GM10847 (cell line): ENCODE measurements around the gene FUNDC2.

ENCODE experiments used
- POLR2A ChIP-seq: IDR thresholded peaks from 2 replicates; pipeline ENCODE4 v1.6.1; 2011; ENCODE audit not compliant: insufficient read length; ENCODE audit errors: extremely low read depth

FUNDC2 gene, protein sequence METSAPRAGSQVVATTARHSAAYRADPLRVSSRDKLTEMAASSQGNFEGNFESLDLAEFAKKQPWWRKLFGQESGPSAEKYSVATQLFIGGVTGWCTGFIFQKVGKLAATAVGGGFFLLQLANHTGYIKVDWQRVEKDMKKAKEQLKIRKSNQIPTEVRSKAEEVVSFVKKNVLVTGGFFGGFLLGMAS

DNA sequence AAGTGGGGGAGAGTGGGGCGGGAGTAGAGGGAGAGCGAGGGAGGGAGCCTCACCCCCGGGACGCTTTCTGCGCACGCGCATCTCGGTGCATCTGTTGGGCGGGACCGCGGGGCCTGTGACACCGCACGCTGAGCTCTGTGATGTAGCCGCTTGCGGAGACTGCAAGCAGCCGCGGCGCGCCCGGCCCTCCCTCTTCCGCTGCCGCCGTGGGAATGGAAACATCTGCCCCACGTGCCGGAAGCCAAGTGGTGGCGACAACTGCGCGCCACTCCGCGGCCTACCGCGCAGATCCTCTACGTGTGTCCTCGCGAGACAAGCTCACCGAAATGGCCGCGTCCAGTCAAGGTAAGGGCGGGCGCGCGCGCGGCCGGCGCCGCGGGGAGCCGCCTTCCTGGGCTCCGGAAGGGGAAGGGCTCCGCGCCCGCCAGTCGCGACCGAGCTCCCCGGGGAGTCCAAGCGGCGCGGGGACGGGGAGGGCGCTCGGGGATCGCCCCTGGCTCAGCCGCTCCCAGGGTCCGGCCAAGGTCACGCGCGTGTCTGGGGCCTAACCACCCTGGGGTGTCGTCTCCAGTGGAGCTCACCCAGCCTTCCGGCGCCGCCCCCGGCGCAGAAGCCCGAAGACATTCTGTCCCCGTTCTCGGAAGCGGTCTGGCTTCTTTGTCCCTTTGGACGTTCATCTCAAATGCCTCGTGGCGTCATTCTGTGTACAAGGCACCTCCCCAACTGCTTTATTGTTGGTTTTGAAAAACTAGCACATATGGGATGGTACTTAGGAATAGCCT, at the start of gene FUNDC2:
Gene FUNDC2 (plus strand): TSS at position 118 of the 782 bp plus-strand sequence. CDS start 95 bp downstream, at position 213.
- TF ChIP-seq POLR2A, result peak; percentile 17

DNA sequence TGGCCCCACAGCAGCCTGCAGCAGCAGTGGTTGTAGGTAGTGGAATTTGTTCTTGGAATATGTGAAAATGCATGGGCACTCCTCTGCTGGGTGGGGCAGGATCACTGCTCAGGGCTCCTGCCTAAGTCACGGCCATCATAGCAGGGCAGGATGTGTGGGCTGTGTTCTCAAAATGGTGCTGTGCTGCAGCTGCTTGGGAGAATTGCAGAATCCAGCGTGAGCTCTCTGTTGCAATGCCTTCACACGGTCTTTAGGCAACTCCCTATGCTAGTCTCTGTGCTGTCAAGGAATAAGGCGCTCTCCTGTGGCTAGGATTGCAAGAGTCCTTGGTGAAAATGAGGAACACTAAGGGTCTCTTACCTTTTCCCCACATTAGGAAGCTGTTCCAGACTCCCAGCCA, 47.0 kb upstream of the FUNDC2 start:
- no peak for TF ChIP-seq POLR2A

DNA sequence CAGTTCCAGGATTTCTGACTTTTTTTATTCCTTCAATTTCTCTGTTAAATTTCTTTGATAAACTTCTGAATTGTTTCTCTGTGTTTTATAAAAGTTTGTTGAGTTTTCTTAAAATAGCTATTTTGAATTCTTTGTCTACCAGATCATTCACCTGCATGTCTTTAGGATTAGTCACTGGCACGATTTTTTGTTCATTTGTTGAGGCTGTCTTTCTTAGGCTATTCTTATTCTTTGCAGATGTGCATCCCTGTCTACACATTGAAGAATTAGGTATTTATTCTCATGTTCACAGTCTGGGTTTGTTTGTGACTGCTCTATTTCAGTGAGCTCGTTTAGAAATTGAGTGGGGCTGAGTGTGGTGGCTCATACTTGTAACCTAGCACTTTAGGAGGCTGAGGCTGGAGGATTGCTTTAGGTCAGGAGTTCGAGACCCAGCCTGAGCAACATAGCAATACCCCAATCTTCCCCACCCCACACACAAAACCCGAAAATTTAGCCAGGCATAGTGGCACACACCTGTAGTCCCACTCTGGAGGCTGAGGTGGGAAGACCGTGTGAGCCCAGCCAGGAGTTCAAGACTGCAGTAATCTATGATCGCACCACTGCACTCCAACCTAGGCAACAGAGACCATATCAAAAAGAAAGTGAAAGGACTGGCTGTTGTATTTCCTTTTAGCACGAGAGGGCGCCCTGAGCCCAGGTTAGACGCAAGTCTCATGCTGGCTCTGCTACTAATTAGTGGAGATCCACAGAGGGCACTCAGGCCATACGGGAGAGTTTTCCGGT, 46.1 kb upstream of the FUNDC2 start:
- TF ChIP-seq POLR2A, result no peak

DNA sequence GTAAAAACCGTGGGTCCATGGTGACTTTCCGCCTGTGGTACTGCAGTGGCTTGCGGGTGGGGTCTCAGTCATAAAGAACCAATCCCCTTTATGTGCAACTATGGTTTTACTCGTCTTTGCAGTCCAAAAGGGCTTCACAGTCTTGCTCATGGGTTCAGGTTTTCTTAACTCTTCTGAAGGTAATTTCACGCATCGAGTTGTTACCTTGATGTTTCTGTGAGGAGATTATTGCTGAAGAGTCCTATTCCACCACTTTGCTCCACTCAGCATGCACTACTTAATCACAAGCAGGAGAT, 45.6 kb upstream of the FUNDC2 start:
- TF ChIP-seq POLR2A, result no peak

DNA sequence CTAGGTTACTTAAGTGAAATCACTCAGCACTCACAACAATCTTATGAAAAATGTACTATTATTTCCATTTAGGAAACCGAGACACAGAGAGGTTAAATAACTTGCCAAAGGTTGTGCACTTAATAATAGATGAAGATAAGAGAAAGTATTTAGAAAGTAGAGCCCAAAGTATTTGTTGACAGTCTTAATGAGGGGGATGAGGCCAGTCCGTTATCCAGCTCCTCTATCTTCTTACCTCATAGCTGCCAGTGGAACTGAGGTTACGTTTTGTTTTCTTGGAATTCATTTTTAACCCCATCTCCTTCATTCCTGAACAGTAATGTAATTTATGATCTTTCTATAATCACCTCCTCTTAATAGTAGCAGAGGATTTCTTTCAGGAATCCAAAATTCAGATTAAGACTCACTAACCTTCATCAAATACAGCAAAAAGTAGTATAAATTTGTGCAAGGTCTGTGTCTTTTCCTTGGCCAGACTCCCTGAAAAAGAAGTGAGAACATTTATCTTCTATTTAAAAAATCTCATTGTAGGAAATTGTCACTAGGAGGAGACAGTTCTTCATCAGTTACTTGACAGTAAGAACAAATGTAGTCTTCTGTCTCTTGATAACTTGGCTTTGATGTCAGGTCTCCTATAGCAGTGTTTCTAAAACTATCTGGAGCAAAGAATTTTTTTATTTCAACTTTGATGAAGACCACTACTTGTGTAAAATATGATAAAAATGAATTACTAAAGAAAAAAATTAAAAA, 39.6 kb upstream of the FUNDC2 start:
- TF ChIP-seq POLR2A, result no peak

DNA sequence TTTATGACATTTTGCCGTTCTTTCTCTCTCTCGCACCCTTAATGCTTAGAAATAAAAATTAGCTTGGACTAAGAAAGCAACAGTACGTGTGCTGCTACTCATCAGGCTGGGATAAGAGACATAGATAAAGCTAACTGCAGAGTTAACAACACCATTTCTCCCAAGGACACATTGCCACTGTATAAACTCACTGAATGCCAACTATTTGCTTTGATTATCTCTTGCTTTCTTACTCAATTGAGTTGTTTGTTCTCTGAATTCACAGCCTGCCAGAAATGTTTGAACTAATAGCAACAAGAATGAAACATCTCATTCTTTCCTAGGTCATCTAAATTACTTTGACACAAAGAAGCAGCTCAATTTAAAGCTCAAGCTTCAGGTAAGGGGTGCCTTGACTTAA, 38.7 kb upstream of the FUNDC2 start:
- no peak for TF ChIP-seq POLR2A

DNA sequence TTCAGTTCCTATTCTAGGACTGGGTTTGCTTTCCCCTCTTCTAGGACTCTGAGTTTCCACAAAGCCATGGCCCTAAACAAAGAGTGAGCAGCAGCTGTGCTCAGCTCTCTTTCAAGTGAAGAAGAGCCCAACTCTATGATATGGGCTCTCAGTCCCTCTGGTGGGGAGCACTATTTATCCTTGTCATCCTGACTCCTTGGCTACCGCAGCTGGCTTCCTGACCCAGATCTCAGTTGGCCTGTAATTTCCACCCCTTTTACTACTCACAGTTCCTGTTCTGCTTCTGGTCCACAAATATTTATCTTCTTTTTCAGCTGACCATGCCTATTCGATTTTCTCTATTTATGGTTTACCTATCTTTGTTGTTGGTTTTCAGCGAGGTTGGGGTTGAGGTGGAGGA, 37.9 kb upstream of the FUNDC2 start:
- no peak for TF ChIP-seq POLR2A

DNA sequence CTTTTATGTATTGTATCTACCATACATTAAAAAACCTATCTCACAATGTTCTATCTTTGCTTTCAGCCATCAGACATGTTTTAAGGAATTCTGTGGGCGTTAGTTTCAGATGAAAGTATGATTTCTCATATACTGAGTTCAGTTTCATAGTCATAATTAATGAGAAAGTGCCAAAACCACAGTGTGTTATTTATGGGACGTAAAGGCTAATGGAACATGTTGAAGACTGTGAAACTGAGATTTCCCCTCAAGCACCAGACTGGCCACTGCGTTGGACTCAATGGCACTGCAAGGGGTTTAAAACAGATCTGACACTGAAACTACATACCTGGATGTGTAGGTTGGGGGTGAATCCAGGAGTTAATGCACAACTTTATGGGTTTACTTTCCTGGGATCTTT, 36.1 kb upstream of the FUNDC2 start:
- TF ChIP-seq POLR2A, result no peak

DNA sequence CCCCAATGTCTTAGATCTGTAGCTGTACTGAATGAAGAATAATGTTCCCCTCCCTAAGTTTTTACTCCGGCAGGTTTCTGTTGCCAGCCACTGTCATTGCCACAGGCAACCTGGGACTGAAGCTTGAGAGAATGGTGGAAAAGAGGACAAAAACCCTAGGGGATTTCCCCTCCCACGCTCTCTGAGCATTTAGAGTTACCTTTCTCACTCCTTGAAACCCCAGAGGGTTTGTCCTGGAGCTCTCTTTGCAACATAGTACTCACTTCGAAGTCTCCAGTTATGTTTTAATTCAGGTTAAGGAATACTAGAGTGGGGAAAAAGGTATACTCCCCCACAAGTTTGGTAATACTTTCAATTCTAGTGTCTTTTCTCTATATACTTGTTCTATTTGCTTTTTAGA, 35.6 kb upstream of the FUNDC2 start:
- no peak for TF ChIP-seq POLR2A

DNA sequence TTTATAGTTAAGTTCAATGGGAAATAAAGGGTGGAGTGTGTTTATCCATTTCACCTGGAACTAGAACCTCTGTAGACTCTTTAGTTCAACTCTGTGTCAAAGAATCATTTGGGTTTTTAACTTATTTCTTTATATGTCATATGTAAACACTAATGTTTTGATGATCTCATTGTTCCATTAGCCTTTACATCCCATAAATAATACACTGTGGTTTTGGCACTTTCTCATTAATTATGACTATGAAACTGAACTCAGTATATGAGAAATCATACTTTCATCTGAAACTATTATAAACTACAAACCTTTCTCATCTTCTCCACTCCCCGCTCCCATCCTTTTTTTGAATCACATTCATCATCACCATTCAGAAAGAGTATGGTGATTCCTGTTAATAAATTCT, 35.2 kb upstream of the FUNDC2 start:
- TF ChIP-seq POLR2A, result no peak

DNA sequence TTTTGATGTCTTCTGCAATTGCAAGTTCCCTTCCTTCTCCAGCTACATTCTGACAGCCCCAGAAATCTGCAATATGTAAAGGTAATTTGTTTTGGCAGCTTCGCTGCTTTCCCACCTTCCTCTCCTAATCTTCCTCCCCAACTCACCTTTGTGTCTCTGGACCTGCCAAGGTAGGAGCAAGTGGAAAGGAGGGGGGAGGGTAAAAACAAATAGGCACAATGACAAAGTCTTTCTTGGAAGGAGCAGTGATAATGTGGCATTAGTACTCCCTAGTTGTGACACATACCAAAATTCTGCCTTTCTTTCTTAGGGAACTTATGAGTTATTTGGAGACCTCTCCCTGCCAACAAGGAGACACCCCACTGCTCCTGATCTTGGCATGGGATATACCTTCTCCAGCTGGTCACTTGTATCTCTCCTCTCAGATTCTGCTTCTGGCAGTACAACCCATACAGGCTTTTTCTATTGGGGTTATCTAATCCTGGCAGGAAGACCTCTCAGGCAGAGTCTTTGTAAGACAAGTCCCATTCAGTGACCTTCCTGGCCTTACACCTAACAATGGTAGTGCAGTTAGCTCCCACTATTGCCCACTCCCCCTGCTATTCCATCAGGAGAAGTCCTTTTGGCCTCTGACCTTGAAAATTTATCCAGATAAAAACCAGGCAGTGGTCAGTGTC, 28.3 kb upstream of the FUNDC2 start:
- TF ChIP-seq POLR2A, result no peak

DNA sequence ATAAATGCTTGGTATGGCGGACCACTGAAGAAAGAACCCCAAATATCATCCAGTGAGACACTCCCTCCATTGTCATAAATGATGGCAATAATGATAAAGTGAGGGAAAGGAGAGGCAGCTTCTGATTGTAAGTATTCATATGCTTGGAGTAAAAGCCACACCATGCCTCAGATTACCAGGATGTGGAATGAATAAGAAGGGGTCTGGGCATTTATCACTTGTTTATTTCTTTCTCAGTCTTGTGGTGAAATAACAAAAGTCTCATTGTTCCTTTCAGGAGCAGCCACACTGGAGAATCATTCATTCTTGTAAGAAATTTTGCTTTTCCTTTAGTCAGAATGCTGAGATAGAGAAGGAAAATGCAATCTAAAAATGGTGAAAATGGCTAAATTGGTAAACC, 25.8 kb upstream of the FUNDC2 start:
- no peak for TF ChIP-seq POLR2A

DNA sequence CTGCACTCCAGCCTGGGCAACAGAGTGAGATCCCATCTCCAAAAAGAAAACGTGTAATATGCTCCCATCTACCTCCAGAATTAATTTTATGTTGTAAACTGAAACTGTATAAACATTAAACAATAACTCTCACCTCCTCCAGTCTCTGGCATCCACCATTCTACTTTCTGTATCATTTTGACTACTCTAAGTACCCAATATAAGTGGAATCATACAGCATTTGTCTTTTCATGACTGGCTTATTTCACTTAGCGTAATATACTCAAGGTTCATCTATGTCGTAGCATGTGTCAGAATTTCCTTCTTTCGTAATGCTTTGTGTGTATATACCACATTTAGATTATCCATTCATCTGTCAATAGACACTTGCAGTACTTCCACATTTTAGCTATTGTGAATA, 24.8 kb upstream of the FUNDC2 start:
- no peak for TF ChIP-seq POLR2A

DNA sequence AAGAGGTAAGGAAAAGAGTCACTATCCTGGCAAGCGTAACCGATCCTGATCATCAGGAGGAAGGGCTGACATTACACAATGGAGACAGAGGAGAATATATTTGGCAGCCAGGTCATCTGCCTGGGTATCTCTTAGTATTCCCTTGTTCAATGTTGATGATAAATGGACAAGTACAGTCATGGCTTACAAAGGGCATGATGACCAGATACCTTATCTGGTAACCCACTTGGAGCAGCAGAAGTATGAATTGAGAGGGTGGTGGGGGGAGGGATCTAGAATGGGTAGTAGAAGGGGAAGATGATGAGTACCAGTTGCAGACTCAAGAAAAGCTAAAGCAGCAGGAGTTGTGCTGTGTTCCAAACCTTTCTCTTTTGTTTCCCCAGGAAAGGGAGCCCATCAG, 21.5 kb upstream of the FUNDC2 start:
- no peak for TF ChIP-seq POLR2A

DNA sequence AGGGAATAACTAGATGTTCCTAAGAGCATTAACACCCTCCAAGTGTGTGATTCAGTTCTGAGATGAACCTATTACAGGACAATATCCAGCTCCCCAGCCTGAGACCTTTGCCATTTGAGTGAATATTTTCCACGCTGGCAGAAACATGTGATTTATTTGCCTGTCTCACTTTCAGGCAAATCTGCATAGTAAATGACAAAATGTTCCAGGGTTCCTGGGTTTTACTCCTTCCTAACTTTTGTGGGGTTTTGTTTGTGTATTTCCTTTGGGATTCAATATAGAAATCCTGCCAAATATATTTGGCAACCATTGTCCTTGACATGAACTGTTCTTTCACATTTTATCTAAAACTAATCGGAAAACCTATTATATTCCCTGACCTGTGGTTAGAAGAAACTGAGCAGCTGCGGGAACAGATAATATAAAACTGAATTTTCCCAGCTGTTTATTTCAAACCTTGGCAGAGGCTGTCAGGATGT, 16.6 kb upstream of the FUNDC2 start:
- no peak for TF ChIP-seq POLR2A

DNA sequence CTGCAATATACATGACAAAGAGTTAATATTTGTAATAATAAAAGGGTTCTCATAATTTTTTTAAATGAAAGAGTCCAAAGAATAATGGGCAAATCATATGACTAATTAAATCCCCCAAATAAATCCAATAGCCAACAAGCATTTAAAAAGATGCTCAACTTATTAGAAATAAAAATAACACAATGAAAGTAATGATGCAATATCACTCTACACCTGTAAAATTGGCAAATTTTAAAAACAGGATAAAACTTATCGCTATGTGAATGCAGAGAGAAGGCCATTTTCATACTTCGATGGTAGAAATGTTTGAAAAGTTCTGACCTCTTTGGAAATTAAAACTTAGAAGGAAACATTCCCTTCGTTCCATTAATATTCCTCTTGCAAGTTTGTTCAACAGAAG, 6.1 kb upstream of the FUNDC2 start:
- no peak for TF ChIP-seq POLR2A

DNA sequence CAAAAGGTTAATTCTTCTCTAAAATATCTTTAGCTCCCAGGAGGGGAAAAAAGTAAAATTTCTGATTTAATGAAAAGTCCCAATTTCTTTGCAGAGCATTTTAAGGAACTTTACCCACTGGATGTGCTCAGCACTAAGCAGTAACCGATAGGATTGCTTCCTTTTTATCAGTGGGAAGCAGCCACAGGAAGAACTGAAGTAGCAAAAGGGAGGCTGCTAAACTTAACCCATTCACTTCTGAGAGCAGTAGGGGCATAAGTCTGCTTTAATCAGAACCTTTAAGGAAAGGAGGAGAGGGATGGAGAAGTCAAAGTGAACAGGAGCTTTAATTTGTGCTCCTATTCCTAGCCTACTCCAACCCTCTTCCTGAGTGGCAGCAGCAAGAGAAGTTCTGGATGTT, 4.1 kb upstream of the FUNDC2 start, which contains the start of gene F8:
Gene F8 (minus strand): TSS at position 139 of the 400 bp plus-strand sequence. CDS start 171 bp downstream, outside the sequence.
- no peak for TF ChIP-seq POLR2A
